ENCODE data around the gene MAP4K4.

MAP4K4 gene

GRCh38 chr2:101843471-101843870 lies 146.0 kb downstream of the MAP4K4 start:
- no peak for DNase-seq (ENCODE audit: low read depth)

- DNase-seq (ENCODE audit: low read depth) = no peak
Observed at GRCh38 chr2:101844055-101844635, 146.6 kb downstream of the MAP4K4 start.

GRCh38 chr2:101846973-101847372 lies 149.5 kb downstream of the MAP4K4 start:
- DNase-seq (ENCODE audit: low read depth) = no peak

DNA sequence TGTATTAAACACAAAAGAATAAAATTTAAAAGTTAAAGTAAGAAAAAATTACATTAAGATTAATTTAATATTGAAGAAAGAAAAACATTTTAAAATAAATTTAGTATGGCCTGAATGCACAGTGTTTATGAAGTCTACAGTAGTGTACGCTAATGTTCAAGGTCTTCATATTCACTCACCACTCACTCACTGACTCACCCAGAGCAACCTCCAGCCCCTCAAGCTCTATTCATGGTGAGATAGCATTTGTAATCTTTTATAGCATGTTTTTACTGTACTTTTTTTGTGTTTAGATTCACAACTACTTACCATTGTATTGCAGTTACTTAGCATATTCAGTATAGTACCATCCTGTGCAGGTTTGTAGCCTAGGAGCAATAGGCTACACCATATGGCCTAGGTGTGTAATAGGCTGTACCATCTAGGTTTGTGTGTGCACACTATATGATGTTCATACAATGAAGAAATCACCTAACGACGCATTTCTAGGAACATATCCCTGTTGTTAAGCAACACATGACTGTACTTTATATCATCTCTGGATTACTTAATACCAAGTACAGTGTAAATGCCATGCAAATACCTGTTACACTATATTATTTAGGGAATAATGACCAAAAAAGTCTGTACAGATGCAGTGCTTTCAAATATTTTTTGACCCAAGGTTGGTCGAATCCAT lies 150.3 kb downstream of the MAP4K4 start:
- no peak for DNase-seq (ENCODE audit: low read depth)

- DNase-seq (ENCODE audit: low read depth) = no peak
Observed at GRCh38 chr2:101848769-101849410, 151.4 kb downstream of the MAP4K4 start.

DNA sequence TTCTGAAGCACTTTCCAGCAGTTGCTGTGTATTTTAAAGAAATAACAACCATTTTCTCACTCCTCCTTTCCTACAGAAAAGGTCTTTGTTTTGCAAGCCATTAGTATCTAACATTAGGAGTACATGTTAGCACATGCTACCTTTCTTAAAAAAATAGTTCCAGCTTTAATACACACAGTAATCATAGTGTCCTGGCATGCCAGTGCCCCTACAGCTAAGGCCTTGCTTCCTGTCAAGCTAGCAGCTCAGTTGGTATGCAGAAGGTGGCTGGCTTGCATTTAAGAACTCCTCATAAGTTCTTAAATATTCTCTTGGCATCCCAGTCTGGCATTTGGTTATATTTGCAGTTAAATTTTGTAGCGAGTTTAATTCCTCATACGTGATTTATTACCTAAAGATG lies 152.9 kb downstream of the MAP4K4 start:
- no peak for DNase-seq (ENCODE audit: low read depth)

- DNase-seq (ENCODE audit: low read depth) = no peak
Observed at GRCh38 chr2:101850991-101851390, 153.5 kb downstream of the MAP4K4 start.

DNA sequence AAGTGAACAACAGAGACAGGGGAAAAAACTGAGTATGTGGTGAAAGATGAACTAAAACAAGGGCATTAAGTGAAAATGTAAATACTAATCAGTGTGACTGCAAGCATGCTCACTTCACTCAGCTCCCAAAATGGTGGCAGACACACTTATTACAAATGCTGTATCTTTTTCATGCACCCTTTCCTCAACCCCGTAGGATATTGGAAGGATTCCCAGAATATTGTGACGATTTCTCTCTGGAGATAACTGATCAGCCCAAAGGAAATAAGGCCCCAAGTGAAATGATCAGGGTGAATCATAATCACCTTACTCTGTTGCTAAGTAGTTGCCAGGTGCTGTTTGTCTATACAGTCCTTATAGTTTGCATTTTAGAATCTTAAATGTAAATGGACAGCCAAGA lies 155.3 kb downstream of the MAP4K4 start:
- no peak for DNase-seq (ENCODE audit: low read depth)

GRCh38 chr2:101854877-101855276 lies 157.4 kb downstream of the MAP4K4 start:
- no peak for DNase-seq (ENCODE audit: low read depth)

GRCh38 chr2:101855776-101856175 lies 158.3 kb downstream of the MAP4K4 start:
- DNase-seq (ENCODE audit: low read depth) = no peak

DNA sequence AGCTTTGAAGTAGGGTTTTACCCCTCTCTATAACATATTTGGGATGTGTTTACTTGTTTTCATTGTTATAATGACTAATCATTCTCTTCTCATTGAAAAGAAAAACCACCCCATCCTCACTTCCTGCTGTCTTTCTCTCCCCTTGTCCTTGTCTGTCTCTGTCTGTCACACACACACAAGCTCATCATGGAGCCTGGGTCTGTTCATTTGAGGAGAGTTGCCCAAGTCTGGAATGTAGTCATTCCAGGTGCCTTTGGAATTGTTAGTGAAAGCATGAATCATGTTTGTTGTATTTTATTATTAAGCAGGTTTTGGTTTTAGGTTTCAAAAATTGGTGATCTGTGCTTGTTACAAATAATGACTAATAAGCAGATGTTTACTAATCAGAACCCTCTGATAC lies 160.7 kb downstream of the MAP4K4 start:
- no peak for DNase-seq (ENCODE audit: low read depth)

DNA sequence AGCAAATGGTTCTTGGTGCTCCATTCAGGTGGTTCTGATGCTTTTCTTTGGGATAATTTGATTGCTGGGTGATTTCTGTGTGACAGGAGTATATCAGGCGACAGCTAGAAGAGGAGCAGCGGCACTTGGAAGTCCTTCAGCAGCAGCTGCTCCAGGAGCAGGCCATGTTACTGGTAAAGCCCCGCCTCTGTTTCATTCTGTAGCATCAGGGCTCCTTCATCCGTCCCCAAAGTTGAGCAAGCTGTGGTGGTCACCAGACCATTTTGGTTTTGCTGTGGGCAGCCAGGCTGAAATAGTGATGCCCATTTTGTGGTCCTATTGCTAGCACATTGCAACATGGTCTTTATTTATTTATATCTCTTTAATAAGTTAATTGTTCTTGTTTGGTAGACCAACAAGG lies 161.4 kb downstream of the MAP4K4 start:
- DNase-seq (ENCODE audit: low read depth) = no peak

GRCh38 chr2:101859604-101860003 lies 162.1 kb downstream of the MAP4K4 start:
- no peak for DNase-seq (ENCODE audit: low read depth)

DNA sequence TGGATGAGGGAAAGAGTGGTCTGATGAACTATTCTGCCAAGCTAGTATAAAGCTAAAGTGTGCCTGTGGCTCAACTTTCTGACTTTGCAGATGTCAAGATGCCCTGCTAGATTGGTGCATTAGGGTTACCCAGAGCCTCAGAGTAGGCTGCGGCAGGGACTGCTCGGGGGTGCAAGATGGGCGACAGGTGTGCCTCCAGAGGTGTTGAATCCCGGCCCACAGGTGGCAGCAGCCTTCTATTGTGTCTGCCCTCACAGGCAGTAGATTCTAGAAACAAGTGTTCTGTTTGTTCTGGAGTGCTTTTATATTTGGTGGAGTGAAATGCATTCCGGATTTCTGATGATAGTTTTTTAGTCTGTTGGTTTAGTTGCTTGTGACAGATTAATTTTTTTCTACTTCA lies 162.7 kb downstream of the MAP4K4 start:
- no peak for DNase-seq (ENCODE audit: low read depth)

DNA sequence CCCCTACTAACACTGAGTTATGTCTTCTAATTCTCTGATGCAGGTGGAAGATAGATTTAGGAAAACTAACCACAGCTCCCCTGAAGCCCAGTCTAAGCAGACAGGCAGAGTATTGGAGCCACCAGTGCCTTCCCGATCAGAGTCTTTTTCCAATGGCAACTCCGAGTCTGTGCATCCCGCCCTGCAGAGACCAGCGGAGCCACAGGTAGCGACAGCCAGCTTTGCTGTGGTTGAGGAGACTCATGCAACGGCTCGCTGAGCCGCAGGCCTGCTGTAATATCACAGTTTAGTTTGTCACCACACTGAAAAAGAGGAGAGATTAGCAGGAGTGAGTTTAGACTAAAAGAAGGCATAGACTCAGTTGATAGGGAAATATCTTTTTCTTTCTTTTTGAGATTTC lies 163.3 kb downstream of the MAP4K4 start:
- DNase-seq (ENCODE audit: low read depth) = no peak

DNA sequence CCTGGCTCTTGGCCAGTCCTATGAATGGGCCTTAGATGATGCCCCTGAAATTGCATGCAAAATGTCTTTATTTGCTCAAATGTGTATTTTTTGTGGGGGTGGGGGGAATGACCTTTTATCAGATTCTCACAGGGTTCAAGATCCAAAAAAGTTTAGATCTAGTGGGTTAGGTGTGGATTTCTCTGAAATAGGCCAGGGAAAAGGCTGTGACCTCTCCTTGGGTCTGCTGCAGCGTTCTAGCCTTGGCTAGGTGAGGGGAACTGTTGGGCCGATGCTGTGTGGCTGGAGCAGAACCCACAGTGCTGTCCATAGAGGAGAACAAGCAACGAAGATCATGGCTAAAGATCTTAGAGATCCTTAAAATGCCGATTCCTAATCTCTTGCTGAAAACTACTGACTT lies 163.9 kb downstream of the MAP4K4 start:
- DNase-seq (ENCODE audit: low read depth) = no peak

GRCh38 chr2:101863534-101863933 lies 166.0 kb downstream of the MAP4K4 start:
- no peak for DNase-seq (ENCODE audit: low read depth)

- DNase-seq (ENCODE audit: low read depth) = no peak
Observed at GRCh38 chr2:101864426-101864825, 166.9 kb downstream of the MAP4K4 start.

DNA sequence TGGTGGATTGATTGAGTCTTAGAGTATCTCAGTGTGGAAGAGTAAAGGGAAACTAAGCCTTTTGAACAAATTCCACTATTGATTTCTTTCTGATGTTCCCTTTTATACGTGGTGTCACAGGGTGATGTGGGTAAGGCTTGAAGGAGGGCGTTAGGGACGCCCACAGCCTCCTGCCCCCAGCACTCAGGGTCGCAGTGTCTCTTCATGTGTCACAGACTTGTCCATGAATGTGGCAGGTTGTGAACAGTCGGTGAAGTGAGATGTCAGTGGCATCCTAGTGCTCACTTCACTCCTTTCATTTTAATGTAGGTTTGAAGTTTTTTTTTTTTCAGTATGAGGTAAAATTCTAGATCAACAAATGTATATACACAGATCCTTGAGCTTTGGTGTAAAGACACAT lies 171.0 kb downstream of the MAP4K4 start:
- DNase-seq (ENCODE audit: low read depth) = no peak

- DNase-seq (ENCODE audit: low read depth) = no peak
Observed at GRCh38 chr2:101869527-101869926, 172.0 kb downstream of the MAP4K4 start.

DNA sequence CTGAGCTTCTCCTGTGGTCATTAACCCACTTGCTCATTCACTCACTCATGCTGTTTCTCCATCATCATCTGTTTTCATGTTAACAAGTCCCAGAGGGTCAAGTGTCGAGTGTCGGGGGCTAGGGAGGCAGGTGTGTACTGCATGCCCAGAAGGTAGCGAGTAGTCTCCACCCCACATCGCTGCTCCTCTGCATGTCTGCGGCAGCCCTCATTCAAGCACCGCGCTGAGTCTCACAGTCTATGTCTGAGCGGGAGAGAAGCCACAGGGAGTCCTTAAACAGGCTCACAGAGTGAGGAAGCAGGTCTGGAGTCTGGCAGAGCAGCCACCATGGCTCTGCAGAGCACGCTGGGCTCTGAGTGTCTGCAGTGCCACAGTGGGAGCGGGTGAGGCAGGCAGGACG lies 172.9 kb downstream of the MAP4K4 start:
- DNase-seq (ENCODE audit: low read depth) = no peak

GRCh38 chr2:101871480-101871879 lies 174.0 kb downstream of the MAP4K4 start:
- no peak for DNase-seq (ENCODE audit: low read depth)

DNA sequence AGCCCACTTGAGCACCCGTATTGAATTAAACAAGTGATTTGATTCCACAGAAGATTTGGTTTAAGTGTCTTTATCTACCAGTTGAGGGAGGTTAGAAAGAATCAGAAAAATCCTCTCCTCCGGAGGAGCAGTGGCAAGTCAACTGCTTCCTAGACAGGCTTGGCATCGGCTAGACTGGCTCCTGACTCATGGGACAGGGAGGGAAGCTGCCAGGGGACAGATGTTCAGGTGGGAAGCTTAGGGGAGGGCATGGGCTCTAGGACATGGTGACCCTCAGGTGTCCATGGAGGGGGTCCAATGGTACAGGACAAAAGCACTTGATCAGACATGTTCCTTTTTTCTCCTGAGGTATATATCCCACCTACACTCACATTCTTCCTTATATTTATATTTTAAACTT lies 175.0 kb downstream of the MAP4K4 start:
- DNase-seq (ENCODE audit: low read depth) = no peak

DNA sequence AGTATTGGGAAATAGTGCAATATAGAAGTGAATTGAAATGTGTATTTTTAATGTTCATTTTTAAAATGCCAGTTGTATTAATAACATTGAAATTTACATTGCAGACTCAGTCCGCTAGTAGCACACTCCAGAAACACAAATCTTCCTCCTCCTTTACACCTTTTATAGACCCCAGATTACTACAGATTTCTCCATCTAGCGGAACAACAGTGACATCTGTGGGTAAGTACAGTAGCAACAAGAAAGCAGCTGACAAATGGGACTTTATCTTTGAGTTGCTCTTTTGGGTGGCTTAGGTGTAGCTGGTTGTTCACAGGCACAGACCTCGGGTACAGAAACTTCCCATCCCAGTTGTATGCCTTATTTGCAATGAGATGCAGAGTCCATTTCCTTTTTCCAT lies 176.0 kb downstream of the MAP4K4 start:
- DNase-seq (ENCODE audit: low read depth) = no peak
